Heart left ventricle (tissue), 16 donors: ENCODE results near the gene C2CD3. TPM values are rescaled to one million over a fixed set of nuclear protein-coding genes. Genes with fewer than 3 reads are reported as not detected.
A peak's percentile ranks its signal among the peaks of the same experiment; 100 is the strongest.

Source experiments
- ATAC-seq, 4 donors: fragments of 200-7000 bp; cut with Tn5 transposase; one replicate each; pipeline ENCODE4 v1.9.1; 2020 to 2022; ENCODE audit warnings: moderate library complexity in 4 of 4, mild to moderate bottlenecking in 3 of 4, moderate number of reproducible peaks in 1 of 4
- DNase-seq, 5 donors: peaks; one replicate each; pipeline ENCODE4 v3.0.0-alpha.2; 2020
- H3K27ac ChIP-seq, 12 donors: fragments of 200-600 bp; sonication (generic) in 4 of 12; one replicate each; pipeline versions ENCODE4 v1.5.0 to v1.8.0; 2016 to 2022; ENCODE audit warnings: mild to moderate bottlenecking in 2 of 12
- H3K27me3 ChIP-seq, 9 donors: fragments of 200-600 bp; sonication (generic) in 2 of 9; one replicate each; pipeline versions ENCODE4 v1.5.1 to v1.8.0; 2016 to 2022; ENCODE audit warnings: mild to moderate bottlenecking in 3 of 9
- H3K36me3 ChIP-seq, 9 donors: fragments of 200-600 bp; sonication (generic) in 2 of 9; one replicate each; pipeline versions ENCODE4 v1.5.0 to v1.8.0; 2018 to 2022; ENCODE audit warnings: mild to moderate bottlenecking in 2 of 9
- H3K4me1 ChIP-seq, 12 donors: fragments of 200-600 bp; sonication (generic) in 4 of 12; one replicate each; pipeline versions ENCODE4 v1.5.0 to v1.8.0; 2016 to 2022; ENCODE audit warnings: mild to moderate bottlenecking in 3 of 12
- H3K4me3 ChIP-seq, 12 donors: fragments of 200-600 bp; sonication (generic) in 4 of 12; one replicate each; pipeline versions ENCODE4 v1.5.0 to v1.8.0; 2017 to 2022; ENCODE audit warnings: mild to moderate bottlenecking in 9 of 12, moderate library complexity in 4 of 12
- H3K9me3 ChIP-seq, 12 donors: fragments of 200-600 bp; sonication (generic) in 4 of 12; one replicate each; pipeline versions ENCODE4 v1.5.0 to v1.8.0; 2016 to 2022; ENCODE audit warnings: mild to moderate bottlenecking in 1 of 12
- CTCF ChIP-seq, 12 donors: fragments of 200-600 bp; sonication (generic) in 4 of 12; IDR thresholded peaks; one replicate each; pipeline versions ENCODE4 v1.5.0 to v1.8.0; 2018 to 2022; ENCODE audit warnings: antibody characterized with exemption in 12 of 12, mild to moderate bottlenecking in 5 of 12
- POLR2A ChIP-seq, 2 donors: fragments of 450-650 bp; IDR thresholded peaks; one replicate each; pipeline ENCODE4 v1.6.1; 2017; ENCODE audit warnings: antibody characterized with exemption in 2 of 2, mild to moderate bottlenecking in 2 of 2, moderate library complexity in 2 of 2
- WGBS, 4 donors: extraction: QIAGEN DNeasy Blood & Tissue Kit in 2 of 4; methylation state at CpG; one replicate each; pipeline versions ENCODE4 v1.1.5 to v1.1.7; 2013 to 2018; 5-methylcytosine and 5-hydroxymethylcytosine counted together
- intact Hi-C, 10 donors: fragments of 100-400 bp; cut with DNase I; formaldehyde crosslinking; loops; one replicate each; pipeline versions ENCODE4 v1.11.1 to v1.14.2; 2022
- polyA plus RNA-seq, 2 donors: library from polyadenylated mRNA; stranded (reverse); fragments of 200-250 nt; gene quantifications; one replicate each; pipeline ENCODE4 v1.2.3, GENCODE V29; 2013
- total RNA-seq, 9 donors: library from RNA; depleted of rRNA in 2 of 9; stranded (reverse); fragments of >200 nt in 2 of 9; fragmentation: NEBNext Ultra II Directional in 3 of 9; extraction: Animal tissue kit (Norgen Biotek cat#: 25700) in 3 of 9; gene quantifications; one replicate each; pipeline versions ENCODE4 v1.1.0 to v1.2.4, GENCODE V29; 2016 to 2023
- donor health status: ischemic (EF 13 %, LVEDD 7.1; RV severe dilation, severe dysfunction).
- donor health status: healthy with polysubstance abuse.
- donor health status: DM: no; HTN: yes; CAD: no.
- donor health status: DM: no; HTN: no; CAD: no.
- donor health status: ischemic (EF 25% LVEDD 6.9; RV normal size, moderate dysfunction).
- donor health status: ischemic (EF 25% LVEDD 5.7; RV mildly dilated, moderate dysfunction).
- donor health status: healthy.
- donor health status: DM: yes; HTN: yes; CAD: no.
- donor health status: ischemic (EF 35%, LVEDD 5.7; RV mildly dilated, moderate dysfunction).
- donor health status: nonischemic (EF 11% LVEDD 7.7; RV severe dilation, severe dysfunction).
- donor health status: DM: yes; HTN: yes; CAD: no.
- donor health status: PGD.
- donor health status: ischemic (EF 29% LVEDD 5.4; RV normal size, mild dysfunction).
- donor health status: nonischemic (EF 23%, LVEDD 6.1; RV moderate dilation, normal function).

C2CD3 gene
- total and polyA plus RNA-seq, 11 donors, result 6.5 to 18.7 (median 12.5) TPM

- peaks cover 0 to 27% (median 3%) of the 10 kb centered on the region in 9 donors for H3K36me3 ChIP-seq
- TF ChIP-seq CTCF (IDR thresholded peaks at IDR 0.05) (no peak), POLR2A (IDR thresholded peaks at IDR 0.05) (no peak)
- no peaks in the 10 kb centered on the region for H3K9me3 ChIP-seq
- intact Hi-C loops, result loop anchor here in 7 of 10 donors (2.0 to 10.0 kb wide), 6 partner anchors 37 to 165 kb away; partner anchors contain the start of gene UCP2 (in 4 of the 7)
- WGBS, 4 donors, result 90 to 99% (median 93%) methylated on average over 4 of the region's 4 CpGs
- no peak overlapping the region for H3K4me3 ChIP-seq
- peak overlapping the region in 11 of 12 donors; percentile 83 to 97 (median 88) for H3K27ac ChIP-seq
- no peak for DNase-seq
- no peak for ATAC-seq
- H3K4me1 ChIP-seq, result peaks cover 0 to 84% (median 27%) of the 10 kb centered on the region in 12 donors
- H3K27me3 ChIP-seq, result no peaks in the 10 kb centered on the region
Measured at GRCh38 chr11:74019860-74020259, 150.9 kb downstream of the C2CD3 start.

GRCh38 chr11:74019104-74019738 is 151.6 kb downstream of the C2CD3 start:
- ATAC-seq (peak in 2 of 4 donors; percentile 2 to 18), DNase-seq (no peak)
- Histone ChIP-seq H3K36me3 (peaks cover 0 to 31% (median 3%) of the 10 kb centered on the region in 9 donors), H3K27ac (peak overlapping the region; percentile 76 to 97 (median 88)), H3K9me3 (no peaks in the 10 kb centered on the region), H3K4me1 (peaks cover 0 to 82% (median 26%) of the 10 kb centered on the region in 12 donors), H3K27me3 (no peaks in the 10 kb centered on the region), H3K4me3 (no peak overlapping the region)
- no peak for TF ChIP-seq CTCF (IDR thresholded peaks at IDR 0.05)
- no peak for TF ChIP-seq POLR2A (IDR thresholded peaks at IDR 0.05)
- intact Hi-C loops, result loop anchor here in 5 of 10 donors (2.0 to 10.0 kb wide), 6 partner anchors 36 to 164 kb away; partner anchors contain the start of gene UCP2 (in 3 of the 5)
- 41 to 59% (median 49%) methylated on average over 4 of the region's 4 CpGs for WGBS, 4 donors

GRCh38 chr11:74018331-74019005 is 152.3 kb downstream of the C2CD3 start:
- ATAC-seq (peak; percentile 95 to 96 (median 95)), DNase-seq (peak; percentile 90 to 96 (median 93))
- Histone ChIP-seq H3K9me3 (no peaks in the 10 kb centered on the region), H3K27ac (peak overlapping the region; percentile 76 to 97 (median 88)), H3K4me3 (no peak overlapping the region), H3K36me3 (peaks cover 0 to 35% (median 3%) of the 10 kb centered on the region in 9 donors), H3K27me3 (no peaks in the 10 kb centered on the region), H3K4me1 (peaks cover 0 to 75% (median 24%) of the 10 kb centered on the region in 12 donors)
- WGBS, 4 donors, result 27 to 48% (median 42%) methylated on average over 9 of the region's 9 CpGs
- intact Hi-C loops, result loop anchor here in 5 of 10 donors (2.0 to 10.0 kb wide), 6 partner anchors 36 to 164 kb away; partner anchors contain the start of gene UCP2 (in 3 of the 5)
- TF ChIP-seq POLR2A (IDR thresholded peaks at IDR 0.05) (peak in 1 of 2 donors; percentile 16), CTCF (IDR thresholded peaks at IDR 0.05) (peak in 1 of 12 donors; percentile 6)

GRCh38 chr11:74017631-74018030 is 153.2 kb downstream of the C2CD3 start:
- H3K4me1 ChIP-seq, result peaks cover 0 to 66% (median 24%) of the 10 kb centered on the region in 12 donors
- peak overlapping the region; percentile 76 to 97 (median 88) for H3K27ac ChIP-seq
- H3K4me3 ChIP-seq, result no peak overlapping the region
- DNase-seq, result no peak
- H3K36me3 ChIP-seq, result peaks cover 0 to 30% (median 3%) of the 10 kb centered on the region in 9 donors
- no peak for ATAC-seq
- H3K27me3 ChIP-seq, result no peaks in the 10 kb centered on the region
- intact Hi-C loops, result loop anchor here in 5 of 10 donors (2.0 to 10.0 kb wide), 6 partner anchors 35 to 163 kb away; partner anchors contain the start of gene UCP2 (in 3 of the 5)
- H3K9me3 ChIP-seq, result no peaks in the 10 kb centered on the region
- TF ChIP-seq CTCF (IDR thresholded peaks at IDR 0.05) (no peak), POLR2A (IDR thresholded peaks at IDR 0.05) (no peak)
- 77 to 93% (median 91%) methylated on average over 3 of the region's 3 CpGs for WGBS, 4 donors
